NK-92 treated with Interleukin-12 subunit alpha and Interleukin-12 subunit beta, amount 100 ng/mL, for 24 hours (cell line): Measurements from ENCODE around the gene LENG1.
"Not testable (repeated sequence)": the region's sequence is repeated elsewhere in the genome, so short reads cannot be mapped to it uniquely, and the experiment has no call there.

Source experiments
- DNase-seq: peaks from one replicate; lab custom pipeline; 2025; lab: John Stamatoyannopoulos, UW

The LENG1 gene

DNA sequence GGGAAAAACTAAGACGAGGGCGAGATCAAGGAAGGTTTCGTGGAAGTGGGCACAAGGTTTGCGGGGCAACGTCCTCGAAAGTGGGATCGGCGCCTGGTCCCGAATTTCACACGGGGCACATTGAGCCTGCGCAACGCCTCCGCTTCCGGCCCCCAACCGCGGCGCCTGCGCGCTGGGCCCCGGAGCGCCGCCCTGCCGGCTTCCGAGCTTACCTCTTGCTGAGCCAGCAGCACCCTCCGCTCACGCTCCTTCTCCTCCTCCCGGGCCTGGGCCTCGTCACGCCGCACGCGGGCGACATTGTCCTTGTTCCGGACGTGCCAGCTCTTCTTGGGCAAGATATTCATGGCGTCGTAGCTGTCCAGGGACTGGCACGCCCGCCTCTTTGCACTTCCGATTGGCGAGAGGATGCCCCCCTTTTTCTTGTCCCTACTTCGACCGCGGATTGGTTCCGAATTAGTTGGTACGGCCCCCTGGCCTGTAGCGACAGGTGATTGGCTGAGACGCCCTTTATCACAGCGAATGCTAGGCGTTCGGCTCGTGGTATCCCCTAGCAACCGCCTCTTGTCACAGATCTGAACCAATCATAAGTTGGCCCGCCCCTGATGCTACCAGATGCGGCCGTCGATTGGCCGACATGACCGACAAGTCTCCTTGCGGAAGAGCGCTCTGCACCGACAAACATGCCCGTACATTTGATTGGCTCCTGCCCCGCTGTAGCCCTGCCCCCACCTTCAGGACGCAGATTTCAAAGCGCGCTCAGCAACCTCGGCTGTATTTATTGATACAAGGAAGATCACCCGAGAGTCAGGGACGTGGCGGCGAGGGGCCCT, at the start of gene LENG1:
Gene LENG1, minus strand, starts transcription at position 370 of the 830 bp plus-strand sequence. Its CDS starts 26 bp downstream, at position 344.
- peak; percentile 99 for DNase-seq

DNA sequence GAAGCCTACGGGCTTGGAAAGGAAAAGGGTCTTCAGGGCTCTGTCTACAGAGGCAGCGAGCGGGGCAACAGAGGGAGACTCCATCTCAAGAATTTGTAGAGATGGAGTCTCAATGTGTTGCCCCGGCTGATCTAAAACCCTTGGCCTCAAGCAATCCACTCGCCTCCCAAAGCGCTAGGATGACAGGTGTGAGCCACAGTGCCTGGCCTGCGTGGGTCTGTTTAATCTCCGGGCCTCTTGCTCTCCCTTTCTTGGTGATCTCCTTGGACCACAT, 49.2 kb upstream of the LENG1 start:
- DNase-seq: no peak

DNA sequence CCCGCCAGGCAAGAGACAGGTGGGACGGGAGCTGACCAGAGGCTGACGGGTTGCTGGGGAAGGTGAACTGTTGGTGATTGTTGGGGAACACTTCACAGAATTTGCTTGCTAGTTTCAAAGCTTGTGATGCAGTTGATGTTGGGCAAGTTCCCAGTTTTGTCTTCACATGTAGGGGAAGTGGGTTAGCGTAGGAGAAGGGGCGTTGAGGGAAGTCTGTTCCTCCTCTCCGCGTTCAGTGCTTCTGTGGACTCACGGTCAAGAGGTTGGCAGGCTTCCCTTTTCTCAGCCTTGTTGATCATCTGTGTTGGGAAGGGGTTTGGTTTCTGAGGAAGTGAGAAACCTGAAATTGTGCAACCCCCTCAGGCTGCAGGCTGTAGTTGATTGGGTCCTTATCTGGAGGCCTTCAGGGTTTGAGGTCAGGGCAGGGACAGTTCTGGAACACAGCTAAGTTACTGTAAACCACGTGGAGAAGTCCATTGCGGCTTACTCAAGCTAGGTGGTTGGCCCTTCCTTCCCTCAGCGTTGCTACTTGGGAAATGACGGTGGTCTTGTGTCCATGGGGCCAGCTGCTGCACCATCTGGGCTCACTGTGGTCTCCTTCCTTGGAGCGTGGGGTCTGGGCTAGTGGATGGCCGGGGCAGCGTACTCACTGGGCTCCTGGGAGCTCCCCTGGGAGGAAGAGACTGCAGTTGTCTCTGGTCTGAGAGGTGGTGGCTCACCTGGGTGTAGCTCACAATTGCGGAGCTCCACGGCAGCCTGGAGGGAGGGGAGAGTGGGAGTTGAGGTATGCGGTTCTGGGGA, 48.7 kb upstream of the LENG1 start:
- DNase-seq: no peak

DNA sequence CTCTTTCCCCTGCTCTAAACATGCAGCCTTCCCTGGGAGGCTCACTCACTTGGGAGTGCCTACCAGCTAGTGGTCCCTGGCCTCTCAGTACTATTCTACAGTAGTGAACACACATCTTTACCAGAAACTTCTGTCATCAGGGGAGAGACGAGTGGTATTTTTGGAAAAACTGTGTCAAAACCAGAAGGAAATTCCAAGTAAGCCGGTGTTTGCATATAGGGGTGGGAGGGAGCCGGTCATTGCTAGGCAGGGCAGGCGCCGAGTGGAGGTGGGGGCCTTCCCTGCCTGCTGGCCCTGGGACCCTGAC, 48.1 kb upstream of the LENG1 start:
- DNase-seq: no peak

DNA sequence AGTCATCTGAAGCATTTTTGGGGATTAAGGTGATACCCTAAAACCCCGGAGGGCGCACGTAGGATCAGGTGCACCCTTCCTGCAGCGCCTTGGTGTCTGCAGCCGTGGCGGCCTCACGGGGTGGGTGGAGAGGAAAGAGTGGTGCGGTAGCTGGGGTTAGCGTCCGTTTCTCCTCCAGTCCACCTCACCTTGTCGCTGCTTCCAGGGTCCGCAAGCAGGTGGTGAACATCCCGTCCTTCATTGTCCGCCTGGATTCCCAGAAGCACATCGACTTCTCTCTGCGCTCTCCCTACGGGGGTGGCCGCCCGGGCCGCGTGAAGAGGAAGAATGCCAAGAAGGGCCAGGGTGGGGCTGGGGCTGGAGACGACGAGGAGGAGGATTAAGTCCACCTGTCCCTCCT, 47.7 kb upstream of the LENG1 start:
- not testable (repeated sequence) for DNase-seq

DNA sequence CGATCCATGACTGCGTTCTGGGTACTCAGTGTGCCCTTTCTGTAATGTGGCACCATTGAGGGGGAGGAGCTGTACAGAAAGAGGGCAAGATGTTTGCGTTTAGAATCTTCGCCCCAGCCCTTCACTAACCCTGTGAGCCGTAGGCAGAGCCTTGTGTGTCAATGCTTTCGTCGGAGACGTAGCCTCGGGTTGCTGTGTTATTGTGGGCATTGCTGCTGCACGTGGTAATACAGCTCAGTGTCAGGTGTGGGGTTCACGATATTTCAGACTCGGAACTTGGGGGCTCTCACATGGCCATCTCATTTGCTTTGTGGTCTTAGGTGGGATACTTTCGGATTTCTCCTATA, 47.3 kb upstream of the LENG1 start:
- no peak for DNase-seq

DNA sequence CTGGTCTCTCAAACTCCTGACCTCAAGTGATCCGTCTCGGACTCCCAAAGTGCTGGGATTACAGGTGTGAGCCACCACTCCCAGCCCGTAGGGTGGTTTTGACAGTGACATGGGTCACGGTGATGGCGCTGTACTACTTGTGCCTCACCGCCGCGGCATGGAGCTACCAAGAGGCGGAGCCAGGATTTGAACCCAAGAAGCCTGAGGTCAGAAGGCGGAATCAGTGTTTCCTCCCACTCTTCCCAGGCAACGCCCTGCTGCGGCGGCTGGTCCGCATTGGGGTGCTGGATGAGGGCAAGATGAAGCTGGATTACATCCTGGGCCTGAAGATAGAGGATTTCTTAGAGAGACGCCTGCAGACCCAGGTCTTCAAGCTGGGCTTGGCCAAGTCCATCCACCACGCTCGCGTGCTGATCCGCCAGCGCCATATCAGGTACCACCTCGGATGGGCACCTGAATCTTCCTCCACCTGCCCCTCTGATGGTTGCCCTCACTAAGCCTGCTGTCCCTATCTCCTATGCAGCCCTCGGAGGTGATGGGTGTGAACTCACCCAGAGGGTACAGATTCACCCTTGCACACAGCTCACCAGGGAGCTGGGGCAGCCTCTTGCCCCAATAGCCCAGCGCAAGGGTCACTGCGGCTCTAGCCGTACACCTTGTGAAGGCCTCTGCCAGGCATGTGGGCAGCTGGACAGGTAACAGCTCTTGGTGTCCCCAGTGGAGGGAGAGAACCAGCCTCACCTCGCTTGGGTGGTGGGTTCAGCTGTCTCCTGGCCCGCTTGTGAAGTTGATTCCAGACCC, 46.7 kb upstream of the LENG1 start:
- no peak for DNase-seq

DNA sequence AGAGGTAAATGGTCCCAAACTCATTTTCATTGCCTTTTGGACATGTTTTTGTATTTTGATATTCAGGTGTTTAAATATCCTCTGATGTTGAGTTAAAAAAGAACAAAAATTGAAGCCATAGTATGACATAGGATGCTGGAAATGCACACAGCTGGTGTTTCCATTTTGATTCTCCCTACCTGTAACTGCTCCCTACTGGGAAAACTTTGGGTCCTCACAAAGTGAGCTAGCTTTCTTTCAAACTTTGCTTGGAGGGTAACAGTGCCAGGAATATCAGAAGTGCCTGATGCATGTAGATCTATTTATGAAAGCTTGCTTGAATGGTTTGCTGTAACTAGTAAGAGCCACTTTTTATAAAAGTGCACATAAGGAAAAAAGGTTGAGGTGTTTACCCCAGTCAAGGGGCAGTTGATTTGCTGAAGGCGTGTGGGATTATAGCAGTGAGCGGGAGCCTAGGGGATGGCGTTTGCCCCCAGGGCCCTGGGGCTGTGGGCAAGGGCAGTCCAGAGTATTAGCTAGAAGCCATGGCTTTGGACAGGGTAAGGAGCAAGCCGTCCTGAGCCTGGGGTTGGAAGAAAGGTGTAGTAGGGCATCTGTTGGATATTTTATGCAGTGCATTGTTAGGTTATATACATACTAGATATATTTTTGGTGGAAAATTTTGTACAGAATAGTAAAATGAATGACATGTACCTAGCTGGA, 45.4 kb upstream of the LENG1 start:
- DNase-seq: no peak

DNA sequence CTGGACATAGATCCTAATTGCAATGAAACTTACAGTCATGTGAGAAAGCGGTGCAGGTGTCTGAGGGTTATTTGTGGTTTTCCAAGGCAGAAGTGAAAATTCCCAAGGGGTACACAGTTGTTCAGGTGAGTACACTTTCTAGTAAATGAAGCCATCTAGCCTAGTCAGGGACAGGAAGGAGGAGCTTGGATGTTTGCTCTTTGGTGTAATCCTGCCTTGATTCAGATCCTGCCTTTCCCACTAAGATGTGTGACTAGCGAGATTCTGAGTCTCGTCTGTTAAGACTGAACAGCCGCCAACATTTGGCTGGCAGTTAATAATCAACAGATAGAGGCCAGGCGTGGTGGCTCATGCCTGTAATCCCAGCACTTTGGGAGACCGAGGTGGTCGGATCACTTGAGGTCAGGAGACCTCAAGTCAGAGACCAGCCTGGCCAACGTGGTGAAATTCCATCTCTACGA, 43.7 kb upstream of the LENG1 start:
- DNase-seq: no peak

DNA sequence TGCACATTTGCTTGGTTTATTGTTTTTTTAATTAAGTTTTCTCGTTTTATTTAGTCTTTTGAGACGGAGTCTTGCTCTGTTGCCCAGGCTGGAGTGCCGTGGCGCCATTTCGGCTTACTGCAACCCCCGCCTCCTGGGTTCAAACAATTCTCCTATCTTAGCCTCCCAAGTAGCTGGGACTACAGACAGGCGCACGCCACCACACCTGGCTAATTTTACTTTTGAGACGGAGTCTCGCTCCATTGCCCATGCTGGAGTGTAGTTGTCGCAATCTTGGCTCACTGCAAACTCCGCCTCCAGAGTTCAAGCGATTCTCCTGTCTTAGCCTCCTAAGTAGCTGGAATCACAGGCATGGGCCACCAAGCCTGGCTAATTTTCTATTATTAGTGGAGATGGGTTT, 42.5 kb upstream of the LENG1 start:
- no peak for DNase-seq

DNA sequence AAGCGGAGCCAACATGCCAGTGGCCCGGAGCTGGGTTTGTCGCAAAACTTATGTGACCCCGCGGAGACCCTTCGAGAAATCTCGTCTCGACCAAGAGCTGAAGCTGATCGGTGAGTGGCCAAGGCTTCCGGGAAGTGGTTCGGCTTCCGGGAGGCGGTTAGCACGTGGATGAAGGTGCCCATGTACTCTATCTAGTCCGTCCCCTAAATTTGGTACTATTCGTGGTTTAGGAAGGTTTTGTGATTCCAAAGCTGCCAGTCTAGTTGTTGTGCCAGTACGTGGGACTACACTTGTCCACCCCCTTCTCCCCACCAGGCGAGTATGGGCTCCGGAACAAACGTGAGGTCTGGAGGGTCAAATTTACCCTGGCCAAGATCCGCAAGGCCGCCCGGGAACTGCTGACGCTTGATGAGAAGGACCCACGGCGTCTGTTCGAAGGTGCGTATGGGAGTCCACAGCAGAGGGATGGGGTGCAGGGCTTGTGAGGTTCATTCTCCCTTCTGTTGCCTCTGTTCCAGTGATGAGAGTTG, 41.7 kb upstream of the LENG1 start:
- no peak for DNase-seq

DNA sequence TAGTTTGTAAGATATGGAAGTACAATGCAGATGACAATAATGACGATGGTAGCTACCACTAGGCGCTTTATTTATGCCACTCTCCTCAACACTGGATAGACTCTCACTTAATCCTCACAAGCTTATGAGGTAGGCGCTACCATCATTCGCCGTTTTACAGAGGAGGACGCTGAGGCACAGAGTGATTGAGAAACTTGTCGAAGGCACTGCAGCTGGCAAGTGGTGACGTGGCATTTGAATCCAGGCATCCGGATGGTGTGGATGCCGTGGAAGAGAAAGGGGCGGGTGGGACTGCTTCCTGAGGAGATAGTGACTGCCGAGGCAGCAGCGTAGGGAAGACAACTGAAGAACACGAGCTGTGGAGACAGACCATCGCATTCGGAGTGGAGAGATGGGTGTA, 39.9 kb upstream of the LENG1 start:
- no peak for DNase-seq

DNA sequence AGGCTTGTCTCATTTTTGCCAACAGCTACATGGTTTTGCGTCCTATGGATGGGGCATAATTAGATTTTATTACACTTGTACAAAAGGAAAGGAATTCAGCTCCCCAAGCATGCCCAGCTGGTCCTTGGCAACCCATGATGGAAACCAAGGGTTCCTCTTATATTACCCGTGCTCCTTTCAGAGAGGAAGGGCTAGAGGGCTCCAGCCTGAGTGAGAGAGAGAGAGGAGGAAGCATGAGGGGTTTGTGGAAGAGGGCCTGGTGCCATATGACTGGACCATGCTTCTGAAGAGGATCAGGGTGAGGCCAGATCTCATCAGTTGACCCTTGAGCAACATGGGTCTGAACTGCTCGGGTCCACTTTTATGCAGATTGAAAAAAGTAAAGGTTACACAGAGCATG, 37.6 kb upstream of the LENG1 start:
- no peak for DNase-seq

DNA sequence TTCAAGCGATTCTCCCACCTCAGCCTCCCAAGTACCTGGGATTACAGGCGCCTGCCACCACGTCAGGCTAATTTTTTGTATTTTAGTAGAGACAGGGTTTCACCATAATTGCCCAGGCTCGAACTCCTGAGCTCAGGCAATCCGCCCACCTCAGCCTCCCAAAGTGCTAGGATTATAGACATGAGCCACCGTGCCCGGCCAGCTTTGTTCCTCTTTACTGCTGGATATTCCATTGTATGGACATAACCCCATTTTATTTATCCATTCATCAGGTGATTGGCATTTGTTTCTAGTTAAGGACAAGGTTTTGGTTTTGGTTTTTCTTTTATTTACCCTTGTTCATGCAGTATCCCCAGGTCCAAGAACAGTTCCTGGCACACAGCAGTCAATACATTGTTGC, 37.0 kb upstream of the LENG1 start:
- DNase-seq: no peak

DNA sequence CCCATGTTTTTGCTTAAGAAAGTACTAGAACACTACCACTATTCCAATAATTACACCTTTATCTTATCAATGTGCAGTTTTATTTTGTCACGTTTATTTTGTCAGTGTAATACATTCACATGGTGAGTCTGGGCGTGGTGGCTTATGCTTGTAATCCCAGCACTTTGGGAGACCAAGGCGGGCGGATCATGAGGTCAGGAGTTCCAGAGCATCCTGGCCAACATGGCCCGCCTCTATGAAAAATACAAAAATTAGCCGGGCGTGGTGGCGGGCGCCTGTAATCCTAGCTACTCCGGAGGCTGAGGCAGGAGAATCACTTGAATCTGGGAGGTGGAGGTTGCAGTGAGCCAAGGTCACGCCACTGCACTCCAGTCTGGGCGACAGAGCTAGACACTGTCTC, 34.9 kb upstream of the LENG1 start:
- DNase-seq: not testable (repeated sequence)

DNA sequence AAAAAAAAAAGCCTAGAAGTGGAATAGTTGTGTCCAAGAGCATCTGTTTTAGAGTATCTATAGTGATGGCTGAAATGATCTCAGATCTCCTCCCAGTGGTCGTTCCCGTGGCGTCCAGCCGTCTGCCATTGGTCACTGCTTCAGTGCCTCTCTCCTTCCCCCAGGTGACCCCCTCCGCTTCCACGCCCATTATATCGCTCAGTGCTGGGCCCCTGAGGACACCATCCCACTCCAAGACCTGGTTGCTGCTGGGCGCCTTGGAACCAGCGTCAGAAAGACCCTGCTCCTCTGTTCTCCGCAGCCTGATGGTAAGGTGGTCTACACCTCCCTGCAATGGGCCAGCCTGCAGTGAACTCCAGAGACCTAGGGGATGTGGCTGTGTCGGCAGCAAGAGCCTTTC, 33.5 kb upstream of the LENG1 start:
- DNase-seq: no peak

DNA sequence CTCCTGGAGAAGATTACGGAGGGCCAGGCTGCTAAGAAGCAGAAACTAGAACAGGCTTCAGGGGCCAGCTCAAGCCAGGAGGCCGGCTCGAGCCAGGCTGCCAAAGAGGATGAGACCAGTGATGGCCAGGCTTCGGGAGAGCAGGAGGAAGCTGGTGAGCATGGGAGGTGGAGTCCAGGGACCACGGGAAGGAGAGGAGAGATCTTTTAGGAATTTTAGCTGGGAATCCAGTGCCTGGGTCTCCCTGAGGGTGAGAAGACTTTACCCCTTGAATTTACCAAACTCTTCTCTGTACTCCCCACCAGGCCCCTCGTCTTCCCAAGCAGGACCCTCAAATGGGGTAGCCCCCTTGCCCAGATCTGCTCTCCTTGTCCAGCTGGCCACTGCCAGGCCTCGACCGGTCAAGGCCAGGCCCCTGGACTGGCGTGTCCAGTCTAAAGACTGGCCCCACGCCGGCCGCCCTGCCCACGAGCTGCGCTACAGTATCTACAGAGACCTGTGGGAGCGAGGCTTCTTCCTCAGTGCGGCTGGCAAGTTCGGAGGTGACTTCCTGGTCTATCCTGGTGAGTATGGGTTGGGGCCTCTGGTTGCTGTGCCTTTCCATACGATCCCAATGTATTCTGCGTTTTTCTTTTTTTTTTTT, 32.4 kb upstream of the LENG1 start:
- no peak for DNase-seq

DNA sequence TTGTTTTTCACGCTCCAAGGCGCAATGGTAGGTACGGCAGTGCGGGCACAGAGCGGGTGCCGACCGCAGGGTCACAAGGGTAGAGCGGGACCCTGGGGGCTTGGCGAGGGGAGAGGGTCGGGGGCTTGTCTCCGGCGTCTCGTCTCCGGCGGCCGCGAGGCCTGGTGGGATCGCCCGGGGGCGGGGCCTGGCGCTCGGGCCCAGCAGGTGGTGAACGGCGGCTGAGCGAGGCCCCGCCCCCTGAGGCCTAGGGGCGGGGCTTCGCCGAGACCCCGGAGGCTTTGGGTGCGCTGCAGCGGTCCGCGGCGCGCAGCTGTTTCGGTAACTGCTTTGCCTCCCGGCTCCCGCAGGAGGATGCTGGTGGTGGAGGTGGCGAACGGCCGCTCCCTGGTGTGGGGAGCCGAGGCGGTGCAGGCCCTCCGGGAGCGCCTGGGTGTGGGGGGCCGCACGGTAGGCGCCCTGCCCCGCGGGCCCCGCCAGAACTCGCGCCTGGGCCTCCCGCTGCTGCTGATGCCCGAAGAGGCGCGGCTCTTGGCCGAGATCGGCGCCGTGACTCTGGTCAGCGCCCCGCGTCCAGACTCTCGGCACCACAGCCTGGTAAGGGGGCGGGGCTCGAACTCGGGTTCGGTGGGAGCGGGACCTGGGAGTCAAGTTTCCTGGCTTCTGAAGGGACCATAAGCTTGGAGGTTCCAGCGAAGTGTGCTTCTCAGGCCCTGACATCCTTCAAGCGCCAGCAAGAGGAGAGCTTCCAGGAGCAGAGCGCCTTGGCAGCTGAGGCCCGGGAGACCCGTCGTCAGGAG, 31.7 kb upstream of the LENG1 start, which contains the start of gene TSEN34:
Gene TSEN34, plus strand, starts transcription at position 298 of the 800 bp plus-strand sequence. Its CDS starts 57 bp downstream, at position 355.
- peak; percentile 90 for DNase-seq

DNA sequence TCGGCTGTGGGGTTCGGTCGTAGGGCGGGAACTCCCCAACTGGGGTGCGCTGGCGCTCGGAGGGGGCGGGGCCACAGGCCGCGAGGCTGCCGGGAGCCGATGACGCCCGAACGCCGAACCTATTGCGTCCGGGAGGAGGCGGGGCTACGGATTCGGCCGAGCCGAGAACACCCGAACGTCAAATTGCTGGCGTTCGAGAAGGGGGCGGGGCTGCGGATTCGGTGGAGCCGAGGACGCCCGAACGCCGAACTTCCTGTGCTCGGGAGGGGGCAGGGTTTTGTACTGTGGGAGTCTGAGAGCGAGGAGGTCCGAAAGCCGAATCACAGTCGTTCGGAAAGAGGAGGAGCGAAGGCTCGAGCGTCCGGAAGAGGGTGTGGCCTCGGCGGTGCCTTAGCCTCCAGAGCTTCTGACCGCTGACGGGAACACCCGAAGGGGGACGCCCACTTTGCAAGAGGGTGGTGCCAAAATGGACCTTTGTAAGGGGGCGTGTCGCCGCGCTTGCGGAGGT, 31.0 kb upstream of the LENG1 start:
- DNase-seq: peak; percentile 99
